B cell (primary cell): ENCODE results near the gene ELAPOR1. TPM values are rescaled to one million over a fixed set of nuclear protein-coding genes. Genes with fewer than 3 reads are reported as not detected.

Experiments
- ATAC-seq: fragments of 200-7000 bp; cut with Tn5 transposase; one replicate; pipeline ENCODE4 v1.10.0; 2021; ENCODE audit warnings: low read depth, mild to moderate bottlenecking, moderate number of reproducible peaks, moderate library complexity
- CTCF ChIA-PET: fragments of 350-600 bp; sonication (Branson Sonifier 250); formaldehyde crosslinking; loops from one replicate; lab custom pipeline; 2021; ENCODE audit warnings: antibody characterized with exemption, inconsistent platforms; lab: Charles Lee
- POLR2A ChIA-PET: fragments of 350-600 bp; sonication (Branson Sonifier 250); formaldehyde crosslinking; loops from one replicate; lab custom pipeline; 2021; ENCODE audit warnings: antibody characterized with exemption; lab: Charles Lee
- DNase-seq: peaks from one replicate; pipeline ENCODE4 v3.0.0; 2013
- H2AFZ ChIP-seq: 2 replicates; pipeline ENCODE4 v1.6.1; 2012; ENCODE audit warnings: mild to moderate bottlenecking, low read depth, low read length; ENCODE audit not compliant: insufficient read depth, poor library complexity, severe bottlenecking
- H3K27ac ChIP-seq, 2 donors: 1 replicate in 1 of 2; 2 replicates in 1 of 2; pipeline ENCODE4 v1.5.1; 2012 to 2013; ENCODE audit warnings: low read length in 2 of 2, mild to moderate bottlenecking in 2 of 2, moderate library complexity in 1 of 2
- H3K27me3 ChIP-seq, 4 experiments: fragments of 200-600 bp in 1 of 4; sonication (generic) in 1 of 4; replicated peaks in 1 of 4; 1 replicate in 2 of 4; 2 replicates in 2 of 4; pipeline versions ENCODE4 v1.6.1 to v1.7.0; 2013 to 2016; ENCODE audit warnings: low read length in 3 of 4, mild to moderate bottlenecking in 2 of 4, mixed read lengths in 1 of 4, moderate library complexity in 1 of 4; ENCODE audit not compliant: insufficient read depth in 4 of 4, control insufficient read depth in 3 of 4; ENCODE audit errors: control extremely low read depth in 1 of 4
- H3K36me3 ChIP-seq, 2 experiments: replicated peaks in 1 of 2; 1 replicate in 1 of 2; 2 replicates in 1 of 2; pipeline versions ENCODE4 v1.6.1 to v1.7.1; 2013; ENCODE audit warnings: low read length in 1 of 2; ENCODE audit not compliant: insufficient read depth in 2 of 2, control insufficient read depth in 1 of 2; ENCODE audit errors: control extremely low read depth in 1 of 2, extremely low read depth in 1 of 2
- H3K4me1 ChIP-seq, 2 donors: fragments of 200-600 bp in 1 of 2; sonication (generic) in 1 of 2; 1 replicate in 1 of 2; 2 replicates in 1 of 2; pipeline versions ENCODE4 v1.5.1 to v1.6.1; 2013 to 2017; ENCODE audit warnings: low read length in 2 of 2; ENCODE audit not compliant: control insufficient read depth in 2 of 2, insufficient read depth in 2 of 2
- H3K4me2 ChIP-seq: replicated peaks from 2 replicates; pipeline ENCODE3; 2012; ENCODE audit warnings: mild to moderate bottlenecking, low read depth, low read length; ENCODE audit not compliant: poor library complexity, severe bottlenecking
- H3K4me3 ChIP-seq, 5 experiments: fragments of 200-600 bp in 1 of 5; sonication (generic) in 1 of 5; 1 replicate in 3 of 5; 2 replicates in 2 of 5; pipeline versions ENCODE4 v1.5.1 to v1.7.0; 2011 to 2016; ENCODE audit warnings: low read length in 4 of 5, mild to moderate bottlenecking in 4 of 5, low read depth in 2 of 5, control low read depth in 1 of 5, moderate library complexity in 1 of 5; ENCODE audit not compliant: insufficient read depth in 1 of 5; ENCODE audit errors: control extremely low read depth in 1 of 5, extremely low read depth in 1 of 5
- H3K79me2 ChIP-seq: fragments of 200-600 bp; sonication (generic); one replicate; pipeline ENCODE4 v1.6.0; 2016; ENCODE audit warnings: low read length; ENCODE audit not compliant: control insufficient read depth, insufficient read depth
- H3K9ac ChIP-seq: fragments of 200-600 bp; sonication (generic); 2 replicates; pipeline ENCODE4 v1.6.1; 2017; ENCODE audit warnings: mild to moderate bottlenecking, low read length, moderate library complexity
- H3K9me3 ChIP-seq, 3 donors: one replicate each; pipeline versions ENCODE4 v1.6.1 to v1.7.1; 2013; ENCODE audit warnings: low read length in 2 of 3; ENCODE audit not compliant: control insufficient read depth in 2 of 3, insufficient read depth in 1 of 3; ENCODE audit errors: control extremely low read depth in 1 of 3
- H4K20me1 ChIP-seq: 2 replicates; pipeline ENCODE4 v1.6.0; 2012; ENCODE audit warnings: mild to moderate bottlenecking, low read length; ENCODE audit not compliant: insufficient read depth, control insufficient read depth, poor library complexity, severe bottlenecking
- H3K27ac Mint-ChIP-seq: one replicate; pipeline ENCODE4 v1.8.0; 2021; ENCODE audit warnings: mixed read lengths
- H3K27me3 Mint-ChIP-seq: one replicate; pipeline ENCODE4 v1.8.0; 2021; ENCODE audit warnings: mixed read lengths
- H3K4me1 Mint-ChIP-seq: one replicate; pipeline ENCODE4 v1.8.0; 2021; ENCODE audit warnings: mixed read lengths
- H3K4me3 Mint-ChIP-seq: one replicate; pipeline ENCODE4 v1.8.0; 2021; ENCODE audit warnings: mixed read lengths
- H3K9me3 Mint-ChIP-seq: one replicate; pipeline ENCODE4 v1.8.0; 2022; ENCODE audit warnings: mixed read lengths; ENCODE audit not compliant: insufficient read depth
- EZH2 ChIP-seq: IDR thresholded peaks from 2 replicates; pipeline ENCODE4 v1.6.1; 2012; ENCODE audit warnings: borderline replicate concordance, low read depth, mild to moderate bottlenecking, moderate library complexity, low read length; ENCODE audit not compliant: insufficient read depth, poor library complexity, severe bottlenecking
- WGBS: methylation state at CpG from one replicate; pipeline ENCODE4 v1.1.5; 2013; ENCODE audit warnings: missing lambda C conversion rate; ENCODE audit not compliant: insufficient coverage; 5-methylcytosine and 5-hydroxymethylcytosine counted together
- intact Hi-C: fragments of 100-400 bp; cut with micrococcal nuclease; formaldehyde crosslinking; loops from one replicate; pipeline ENCODE4 v1.10.0; 2022
- polyA plus RNA-seq: library from polyadenylated mRNA; depleted of rRNA; stranded (reverse); fragments of >200 nt; gene quantifications from 2 replicates; pipeline ENCODE4 v1.2.3, GENCODE V29; 2012
- total RNA-seq, 2 donors: library from RNA; stranded (reverse); fragments of 120-200 nt in 1 of 2; gene quantifications; 1 replicate in 1 of 2; 2 replicates in 1 of 2; pipeline versions ENCODE4 v1.2.3 to v1.2.4, GENCODE V29; 2013 to 2022
- TF ChIP-seq, protein P1 (sequence below): fragments of 200-600 bp; IDR thresholded peaks from one replicate; pipeline ENCODE4 v1.8.0; 2022; ENCODE audit warnings: antibody characterized with exemption, mild to moderate bottlenecking

ELAPOR1 gene
- total and polyA plus RNA-seq, 2 donors (not counting 1 experiment from before 2014, with no cell fraction given): 2.2 to 2.3 TPM

DNA sequence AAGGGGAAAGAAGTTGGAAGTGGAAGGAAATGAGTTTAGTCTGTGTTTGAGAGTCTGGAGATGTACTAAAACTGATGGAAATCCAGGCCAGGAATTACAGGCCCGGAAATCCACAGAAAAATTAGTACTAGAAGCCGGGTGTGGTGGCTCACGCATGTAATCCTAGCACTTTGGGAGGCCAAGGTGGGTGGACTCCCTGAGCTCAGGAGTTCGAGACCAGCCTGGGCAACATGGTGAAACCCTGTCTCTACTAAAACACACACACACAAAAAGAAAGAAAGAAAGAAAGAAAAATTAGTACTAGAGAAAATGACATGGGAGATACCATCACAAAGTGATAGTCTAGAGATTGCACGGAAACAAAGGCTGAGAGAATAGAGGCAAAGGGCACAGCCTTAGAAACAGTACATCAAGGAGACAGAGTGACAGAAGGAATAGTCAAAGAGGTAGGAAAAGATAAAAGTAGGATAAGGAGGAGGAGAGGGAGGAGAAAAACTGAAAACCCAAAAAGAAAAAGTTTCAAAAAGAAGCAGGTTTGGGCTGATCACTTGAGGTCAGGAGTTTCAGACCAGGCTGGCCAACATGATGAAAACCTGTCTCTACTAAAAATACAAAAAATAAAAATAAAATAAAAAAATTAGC, 33.4 kb upstream of the ELAPOR1 start:
- Mint-ChIP-seq H3K27me3 (no peaks in the 10 kb centered on the region), H3K4me1 (peaks cover 9% of the 10 kb centered on the region), H3K9me3 (no peaks in the 10 kb centered on the region), H3K27ac (no peak overlapping the region), H3K4me3 (no peak overlapping the region)
- no peak for TF ChIP-seq EZH2
- TF ChIP-seq, protein P1, sequence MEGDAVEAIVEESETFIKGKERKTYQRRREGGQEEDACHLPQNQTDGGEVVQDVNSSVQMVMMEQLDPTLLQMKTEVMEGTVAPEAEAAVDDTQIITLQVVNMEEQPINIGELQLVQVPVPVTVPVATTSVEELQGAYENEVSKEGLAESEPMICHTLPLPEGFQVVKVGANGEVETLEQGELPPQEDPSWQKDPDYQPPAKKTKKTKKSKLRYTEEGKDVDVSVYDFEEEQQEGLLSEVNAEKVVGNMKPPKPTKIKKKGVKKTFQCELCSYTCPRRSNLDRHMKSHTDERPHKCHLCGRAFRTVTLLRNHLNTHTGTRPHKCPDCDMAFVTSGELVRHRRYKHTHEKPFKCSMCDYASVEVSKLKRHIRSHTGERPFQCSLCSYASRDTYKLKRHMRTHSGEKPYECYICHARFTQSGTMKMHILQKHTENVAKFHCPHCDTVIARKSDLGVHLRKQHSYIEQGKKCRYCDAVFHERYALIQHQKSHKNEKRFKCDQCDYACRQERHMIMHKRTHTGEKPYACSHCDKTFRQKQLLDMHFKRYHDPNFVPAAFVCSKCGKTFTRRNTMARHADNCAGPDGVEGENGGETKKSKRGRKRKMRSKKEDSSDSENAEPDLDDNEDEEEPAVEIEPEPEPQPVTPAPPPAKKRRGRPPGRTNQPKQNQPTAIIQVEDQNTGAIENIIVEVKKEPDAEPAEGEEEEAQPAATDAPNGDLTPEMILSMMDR: no peak
- POLR2A ChIA-PET: no interaction called here
- H3K27ac ChIP-seq: no peak overlapping the region
- H2AFZ ChIP-seq: no peak overlapping the region
- H3K9me3 ChIP-seq: peaks cover 0 to 5% (median 0%) of the 10 kb centered on the region in 3 donors
- WGBS: 97% methylated on average over 3 of the region's 5 CpGs
- CTCF ChIA-PET: no interaction called here
- no peaks in the 10 kb centered on the region for H3K36me3 ChIP-seq
- no peaks in the 10 kb centered on the region for H4K20me1 ChIP-seq
- H3K4me3 ChIP-seq: no peak overlapping the region
- peaks cover 7 to 8% of the 10 kb centered on the region in 2 donors for H3K4me1 ChIP-seq
- H3K79me2 ChIP-seq: peaks cover 9% of the 10 kb centered on the region
- intact Hi-C loops: no loop called here
- DNase-seq: no peak
- no peaks in the 10 kb centered on the region for H3K27me3 ChIP-seq
- ATAC-seq: no peak
- no peak overlapping the region for H3K9ac ChIP-seq
- no peak overlapping the region for H3K4me2 ChIP-seq

DNA sequence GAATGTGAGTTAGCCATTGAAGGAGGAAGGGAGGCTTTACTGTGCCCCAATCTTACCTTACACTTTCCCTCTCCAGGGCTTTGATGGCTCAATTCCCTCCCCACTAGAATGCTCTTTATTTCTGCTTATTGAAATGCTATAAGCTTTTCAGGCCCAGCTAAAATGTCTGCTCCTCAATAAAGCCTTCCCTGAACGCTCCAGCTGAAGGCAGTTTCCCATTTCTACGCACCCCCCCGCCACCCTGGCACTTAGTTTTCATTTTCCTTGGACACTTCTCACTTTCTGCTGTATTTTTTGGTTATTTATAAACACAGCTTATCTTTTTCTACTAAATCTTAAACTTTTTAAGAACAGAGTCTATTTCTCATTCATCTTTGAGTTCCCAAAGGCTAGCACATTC, 30.4 kb upstream of the ELAPOR1 start:
- no CpG with 5 or more reads among the region's 3 CpGs for WGBS
- H3K27me3 Mint-ChIP-seq: no peaks in the 10 kb centered on the region
- Histone ChIP-seq H3K9ac (no peak overlapping the region), H3K4me2 (no peak overlapping the region), H3K27me3 (no peaks in the 10 kb centered on the region), H3K79me2 (no peaks in the 10 kb centered on the region), H3K36me3 (no peaks in the 10 kb centered on the region), H3K27ac (no peak overlapping the region), H4K20me1 (no peaks in the 10 kb centered on the region), H3K4me3 (no peak overlapping the region), H2AFZ (no peak overlapping the region), H3K9me3 (no peaks in the 10 kb centered on the region), H3K4me1 (no peaks in the 10 kb centered on the region)
- TF ChIP-seq EZH2: no peak
- TF ChIP-seq, protein P1: no peak
- ATAC-seq: no peak
- ChIA-PET CTCF (no interaction called here), POLR2A (no interaction called here)
- no peaks in the 10 kb centered on the region for H3K4me1 Mint-ChIP-seq
- DNase-seq: no peak
- H3K9me3 Mint-ChIP-seq: no peaks in the 10 kb centered on the region
- H3K27ac Mint-ChIP-seq: no peak overlapping the region
- no peak overlapping the region for H3K4me3 Mint-ChIP-seq
- intact Hi-C loops: no loop called here
